Thyroid gland (tissue), 4 donors: ENCODE measurements around the gene CCDC107.

Source experiments
- CTCF ChIP-seq, 6 experiments: fragments of 200-600 bp in 3 of 6; fragments of 450-650 bp in 3 of 6; sonication (generic) in 3 of 6; IDR thresholded peaks; one replicate each; pipeline ENCODE4 v1.5.1; 2016 to 2019; ENCODE audit warnings: antibody characterized with exemption in 6 of 6, mild to moderate bottlenecking in 2 of 6, inconsistent platforms in 1 of 6, moderate library complexity in 1 of 6
- POLR2A ChIP-seq, 2 donors: fragments of 450-650 bp; IDR thresholded peaks; one replicate each; pipeline ENCODE4 v1.6.1; 2017; ENCODE audit warnings: antibody characterized with exemption in 2 of 2, mild to moderate bottlenecking in 2 of 2, moderate library complexity in 1 of 2

- no peak for TF ChIP-seq CTCF (IDR thresholded peaks at IDR 0.05)
- TF ChIP-seq POLR2A (IDR thresholded peaks at IDR 0.05), result no peak
Observed at GRCh38 chr9:35689542-35690293, 31.6 kb downstream of the CCDC107 start, which contains the start of gene TPM2.
